Glutamatergic neuron (in vitro differentiated cells): ENCODE data around the gene SMOC2. TPM values are rescaled to one million over a fixed set of nuclear protein-coding genes. Genes with fewer than 3 reads are reported as not detected.

Experiments used
- DNase-seq: peaks from one replicate; pipeline ENCODE4 v3.0.0; 2022
- H3K27ac Mint-ChIP-seq: one replicate; pipeline ENCODE4 v1.8.0; 2020; ENCODE audit warnings: mild to moderate bottlenecking, mixed read lengths, inconsistent platforms; ENCODE audit not compliant: unreplicated experiment
- H3K27me3 Mint-ChIP-seq: one replicate; pipeline ENCODE4 v1.8.0; 2020; ENCODE audit warnings: mild to moderate bottlenecking, moderate library complexity, mixed read lengths, inconsistent platforms; ENCODE audit not compliant: unreplicated experiment
- H3K36me3 Mint-ChIP-seq: one replicate; pipeline ENCODE4 v1.8.0; 2020; ENCODE audit warnings: mild to moderate bottlenecking, mixed read lengths, inconsistent platforms; ENCODE audit not compliant: unreplicated experiment
- H3K4me1 Mint-ChIP-seq: one replicate; pipeline ENCODE4 v1.8.0; 2020; ENCODE audit warnings: mild to moderate bottlenecking, low read depth, mixed read lengths, inconsistent platforms; ENCODE audit not compliant: unreplicated experiment
- H3K4me3 Mint-ChIP-seq: one replicate; pipeline ENCODE4 v1.8.0; 2020; ENCODE audit warnings: mild to moderate bottlenecking, mixed read lengths, inconsistent platforms; ENCODE audit not compliant: unreplicated experiment
- H3K9me3 Mint-ChIP-seq: one replicate; pipeline ENCODE4 v1.8.0; 2020; ENCODE audit warnings: mild to moderate bottlenecking, moderate library complexity, mixed read lengths, inconsistent platforms; ENCODE audit not compliant: unreplicated experiment
- CTCF ChIP-seq: fragments of 200-600 bp; sonication (generic); IDR thresholded peaks from one replicate; pipeline ENCODE4 v1.5.0; 2021; ENCODE audit not compliant: partially characterized antibody, unreplicated experiment
- total RNA-seq: library from RNA; stranded (reverse); fragmentation: NEBNext Ultra II Directional; extraction: Animal tissue kit (Norgen Biotek cat#: 25700); gene quantifications from one replicate; pipeline ENCODE4 v1.2.1, GENCODE V29; 2021; ENCODE audit not compliant: unreplicated experiment

The SMOC2 gene
- total RNA-seq, 1 donor from 2014 or later, result 0.44 TPM

DNA sequence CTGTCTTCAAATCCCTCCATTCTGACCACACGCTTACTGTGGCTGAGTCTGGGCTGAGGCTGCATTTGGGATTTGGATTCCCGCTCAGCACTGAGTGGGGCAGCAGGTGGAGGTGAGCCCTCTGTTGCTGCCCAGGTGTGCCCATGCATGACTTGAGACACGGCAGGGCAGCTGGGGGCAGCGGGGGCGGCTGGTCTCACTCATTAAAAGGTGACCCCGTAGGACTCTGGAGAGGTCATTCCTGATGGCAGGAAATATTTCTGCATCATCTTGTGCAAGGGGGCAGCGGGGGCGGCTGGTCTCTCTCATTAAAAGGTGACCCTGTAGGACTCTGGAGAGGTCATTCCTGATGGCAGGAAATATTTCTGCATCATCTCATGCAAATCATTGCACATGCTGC lies 49.8 kb downstream of the SMOC2 start:
- Mint-ChIP-seq H3K27me3 (peaks cover 6% of the 10 kb centered on the region), H3K27ac (no peak overlapping the region)

GRCh38 chr6:168493976-168494375 lies 53.0 kb downstream of the SMOC2 start:
- H3K9me3 Mint-ChIP-seq, result no peaks in the 10 kb centered on the region
- H3K27me3 Mint-ChIP-seq, result peaks cover 6% of the 10 kb centered on the region
- TF ChIP-seq CTCF, result no peak
- H3K4me1 Mint-ChIP-seq, result no peaks in the 10 kb centered on the region
- no peak overlapping the region for H3K4me3 Mint-ChIP-seq
- no peak overlapping the region for H3K27ac Mint-ChIP-seq
- DNase-seq, result no peak
- H3K36me3 Mint-ChIP-seq, result no peaks in the 10 kb centered on the region

More for the DNA sequence above, 49.8 kb downstream of the SMOC2 start:
- no peaks in the 10 kb centered on the region for H3K36me3 Mint-ChIP-seq
- peaks cover 3% of the 10 kb centered on the region for H3K4me1 Mint-ChIP-seq
- no peak overlapping the region for H3K4me3 Mint-ChIP-seq
- DNase-seq, result no peak
- no peak for TF ChIP-seq CTCF
- no peaks in the 10 kb centered on the region for H3K9me3 Mint-ChIP-seq

- TF ChIP-seq CTCF, result no peak
- Mint-ChIP-seq H3K4me3 (no peak overlapping the region), H3K27ac (no peak overlapping the region), H3K9me3 (no peaks in the 10 kb centered on the region), H3K27me3 (peaks cover 4% of the 10 kb centered on the region), H3K4me1 (no peaks in the 10 kb centered on the region), H3K36me3 (no peaks in the 10 kb centered on the region)
- no peak for DNase-seq
These were observed 53.7 kb downstream of the SMOC2 start for GRCh38 chr6:168494726-168495125.

- Mint-ChIP-seq H3K27me3 (peaks cover 4% of the 10 kb centered on the region), H3K9me3 (no peaks in the 10 kb centered on the region), H3K27ac (no peak overlapping the region), H3K4me3 (no peak overlapping the region), H3K4me1 (no peaks in the 10 kb centered on the region), H3K36me3 (no peaks in the 10 kb centered on the region)
- no peak for TF ChIP-seq CTCF
- DNase-seq, result no peak
These were observed 54.1 kb downstream of the SMOC2 start for GRCh38 chr6:168495133-168495532.

DNA sequence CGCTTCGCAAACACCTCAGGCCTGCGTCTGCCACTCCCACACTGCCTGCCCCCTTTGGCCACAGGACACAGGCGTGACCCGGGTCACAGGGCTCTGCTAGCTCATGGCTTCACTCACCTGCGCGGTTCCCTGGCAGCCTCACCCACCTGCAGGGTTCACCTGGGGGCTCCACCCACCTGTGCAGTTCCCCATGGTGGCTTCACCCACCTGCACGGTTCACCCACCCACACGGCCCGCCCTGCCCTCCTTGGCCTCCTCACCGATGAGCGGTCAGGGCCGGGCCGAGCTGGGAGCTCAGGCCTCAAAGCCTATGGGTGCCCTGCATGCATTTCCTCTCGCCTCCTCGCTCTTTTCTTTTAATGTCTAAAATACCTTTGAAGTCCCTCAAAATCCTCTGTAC lies 54.7 kb downstream of the SMOC2 start:
- no peak overlapping the region for H3K27ac Mint-ChIP-seq
- H3K4me1 Mint-ChIP-seq, result no peaks in the 10 kb centered on the region
- H3K27me3 Mint-ChIP-seq, result peaks cover 4% of the 10 kb centered on the region
- no peak for DNase-seq
- no peak for TF ChIP-seq CTCF
- H3K4me3 Mint-ChIP-seq, result no peak overlapping the region
- no peaks in the 10 kb centered on the region for H3K9me3 Mint-ChIP-seq
- no peaks in the 10 kb centered on the region for H3K36me3 Mint-ChIP-seq
